SK-N-SH treated with all-trans-retinoic acid at 6 μM for 48 hours (cell line): ENCODE data around the gene MOCS1.

Experiments
- TF ChIP-seq, protein P1 (sequence below): fragments of 250-450 bp; sonication (Bioruptor Pico); IDR thresholded peaks from 2 replicates; pipeline ENCODE4 v1.8.0; 2020; ENCODE audit warnings: mild to moderate bottlenecking, moderate library complexity, borderline replicate concordance
- TF ChIP-seq, protein P2 (sequence below): fragments of 250-450 bp; sonication (Bioruptor Pico); IDR thresholded peaks from 2 replicates; pipeline ENCODE4 v1.5.1; 2020; ENCODE audit warnings: low read depth, mild to moderate bottlenecking, moderate library complexity

- TF ChIP-seq, protein P1, sequence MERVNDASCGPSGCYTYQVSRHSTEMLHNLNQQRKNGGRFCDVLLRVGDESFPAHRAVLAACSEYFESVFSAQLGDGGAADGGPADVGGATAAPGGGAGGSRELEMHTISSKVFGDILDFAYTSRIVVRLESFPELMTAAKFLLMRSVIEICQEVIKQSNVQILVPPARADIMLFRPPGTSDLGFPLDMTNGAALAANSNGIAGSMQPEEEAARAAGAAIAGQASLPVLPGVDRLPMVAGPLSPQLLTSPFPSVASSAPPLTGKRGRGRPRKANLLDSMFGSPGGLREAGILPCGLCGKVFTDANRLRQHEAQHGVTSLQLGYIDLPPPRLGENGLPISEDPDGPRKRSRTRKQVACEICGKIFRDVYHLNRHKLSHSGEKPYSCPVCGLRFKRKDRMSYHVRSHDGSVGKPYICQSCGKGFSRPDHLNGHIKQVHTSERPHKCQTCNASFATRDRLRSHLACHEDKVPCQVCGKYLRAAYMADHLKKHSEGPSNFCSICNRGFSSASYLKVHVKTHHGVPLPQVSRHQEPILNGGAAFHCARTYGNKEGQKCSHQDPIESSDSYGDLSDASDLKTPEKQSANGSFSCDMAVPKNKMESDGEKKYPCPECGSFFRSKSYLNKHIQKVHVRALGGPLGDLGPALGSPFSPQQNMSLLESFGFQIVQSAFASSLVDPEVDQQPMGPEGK (CRISPR knock-in tag), result no peak
- TF ChIP-seq, protein P2, sequence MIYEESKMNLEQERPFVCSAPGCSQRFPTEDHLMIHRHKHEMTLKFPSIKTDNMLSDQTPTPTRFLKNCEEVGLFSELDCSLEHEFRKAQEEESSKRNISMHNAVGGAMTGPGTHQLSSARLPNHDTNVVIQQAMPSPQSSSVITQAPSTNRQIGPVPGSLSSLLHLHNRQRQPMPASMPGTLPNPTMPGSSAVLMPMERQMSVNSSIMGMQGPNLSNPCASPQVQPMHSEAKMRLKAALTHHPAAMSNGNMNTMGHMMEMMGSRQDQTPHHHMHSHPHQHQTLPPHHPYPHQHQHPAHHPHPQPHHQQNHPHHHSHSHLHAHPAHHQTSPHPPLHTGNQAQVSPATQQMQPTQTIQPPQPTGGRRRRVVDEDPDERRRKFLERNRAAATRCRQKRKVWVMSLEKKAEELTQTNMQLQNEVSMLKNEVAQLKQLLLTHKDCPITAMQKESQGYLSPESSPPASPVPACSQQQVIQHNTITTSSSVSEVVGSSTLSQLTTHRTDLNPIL (CRISPR knock-in tag), result no peak
Measured at GRCh38 chr6:39941138-39941537, 6.9 kb upstream of the MOCS1 start.
